Heart right ventricle (tissue), 16 donors: ENCODE results near the gene MOBP. TPM values are rescaled to one million over a fixed set of nuclear protein-coding genes. Genes with fewer than 3 reads are reported as not detected.

Source experiments
- ATAC-seq, 8 donors: fragments of 200-7000 bp; cut with Tn5 transposase; one replicate each; pipeline ENCODE4 v1.9.1; 2020; ENCODE audit warnings: mild to moderate bottlenecking in 8 of 8, moderate library complexity in 8 of 8, moderate number of reproducible peaks in 1 of 8
- DNase-seq, 2 donors: peaks; one replicate each; pipeline ENCODE4 v3.0.0-alpha.2; 2020
- H3K27ac ChIP-seq, 10 donors: fragments of 200-600 bp; sonication (generic) in 2 of 10; one replicate each; pipeline versions ENCODE4 v1.5.0 to v1.8.0; 2020 to 2022; ENCODE audit warnings: mild to moderate bottlenecking in 3 of 10
- H3K27me3 ChIP-seq, 7 donors: fragments of 200-600 bp; one replicate each; pipeline ENCODE4 v1.8.0; 2021 to 2022; ENCODE audit warnings: mild to moderate bottlenecking in 2 of 7
- H3K36me3 ChIP-seq, 9 donors: fragments of 200-600 bp; sonication (generic) in 1 of 9; one replicate each; pipeline versions ENCODE4 v1.5.0 to v1.8.0; 2020 to 2022; ENCODE audit warnings: mild to moderate bottlenecking in 2 of 9
- H3K4me1 ChIP-seq, 9 donors: fragments of 200-600 bp; sonication (generic) in 1 of 9; one replicate each; pipeline versions ENCODE4 v1.5.0 to v1.8.0; 2020 to 2022; ENCODE audit warnings: mild to moderate bottlenecking in 4 of 9
- H3K4me3 ChIP-seq, 10 donors: fragments of 200-600 bp; sonication (generic) in 2 of 10; one replicate each; pipeline versions ENCODE4 v1.5.0 to v1.8.0; 2020 to 2022; ENCODE audit warnings: mild to moderate bottlenecking in 7 of 10, moderate library complexity in 2 of 10
- H3K9me3 ChIP-seq, 11 donors: fragments of 200-600 bp in 10 of 11; sonication (generic) in 2 of 11; one replicate each; pipeline versions ENCODE4 v1.5.0 to v1.8.0; 2013 to 2022; ENCODE audit warnings: mild to moderate bottlenecking in 2 of 11, control low read depth in 1 of 11, moderate library complexity in 1 of 11
- WGBS, 2 donors: extraction: QIAGEN DNeasy Blood & Tissue Kit; methylation state at CpG; one replicate each; pipeline ENCODE4 v1.1.7; 2013; ENCODE audit warnings: inconsistent platforms in 1 of 2; 5-methylcytosine and 5-hydroxymethylcytosine counted together
- intact Hi-C, 10 donors: fragments of 100-400 bp; cut with DNase I; formaldehyde crosslinking; loops; one replicate each; pipeline versions ENCODE4 v1.11.1 to v1.14.2; 2022
- polyA plus RNA-seq, 2 donors: library from polyadenylated mRNA; stranded (reverse); fragments of 200-250 nt; gene quantifications; one replicate each; pipeline ENCODE4 v1.2.3, GENCODE V29; 2013
- total RNA-seq, 10 donors: library from RNA; stranded (reverse); fragmentation: NEBNext Ultra II Directional in 3 of 10; extraction: Animal tissue kit (Norgen Biotek cat#: 25700) in 3 of 10; gene quantifications; one replicate each; pipeline versions ENCODE4 v1.2.1 to v1.2.4, GENCODE V29; 2021 to 2023
- TF ChIP-seq, protein P1 (sequence below), 9 donors: fragments of 200-600 bp; sonication (generic) in 2 of 9; IDR thresholded peaks; one replicate each; pipeline versions ENCODE4 v1.5.0 to v1.8.0; 2021 to 2022; ENCODE audit warnings: antibody characterized with exemption in 9 of 9, mild to moderate bottlenecking in 5 of 9, moderate library complexity in 1 of 9
- donor health status: Arrhythmogenic right ventricular cardiomyopathy.
- donor health status: ischemic (EF 13 %, LVEDD 7.1; RV severe dilation, severe dysfunction).
- donor health status: healthy with polysubstance abuse.
- donor health status: DM: no; HTN: yes; CAD: no.
- donor health status: DM: no; HTN: no; CAD: no.
- donor health status: ischemic (EF 25% LVEDD 6.9; RV normal size, moderate dysfunction).
- donor health status: ischemic (EF 25% LVEDD 5.7; RV mildly dilated, moderate dysfunction).
- donor health status: healthy.
- donor health status: DM: yes; HTN: yes; CAD: no.
- donor health status: Ischemic cardiomyopathy.
- donor health status: ischemic (EF 35%, LVEDD 5.7; RV mildly dilated, moderate dysfunction).
- donor health status: nonischemic (EF 11% LVEDD 7.7; RV severe dilation, severe dysfunction).
- donor health status: DM: yes; HTN: yes; CAD: no.
- donor health status: PGD.
- donor health status: ischemic (EF 29% LVEDD 5.4; RV normal size, mild dysfunction).
- donor health status: nonischemic (EF 23%, LVEDD 6.1; RV moderate dilation, normal function).

The MOBP gene
- total and polyA plus RNA-seq, 12 donors: 0.01 to 0.59 (median 0.11) TPM; not detected in 7

DNA sequence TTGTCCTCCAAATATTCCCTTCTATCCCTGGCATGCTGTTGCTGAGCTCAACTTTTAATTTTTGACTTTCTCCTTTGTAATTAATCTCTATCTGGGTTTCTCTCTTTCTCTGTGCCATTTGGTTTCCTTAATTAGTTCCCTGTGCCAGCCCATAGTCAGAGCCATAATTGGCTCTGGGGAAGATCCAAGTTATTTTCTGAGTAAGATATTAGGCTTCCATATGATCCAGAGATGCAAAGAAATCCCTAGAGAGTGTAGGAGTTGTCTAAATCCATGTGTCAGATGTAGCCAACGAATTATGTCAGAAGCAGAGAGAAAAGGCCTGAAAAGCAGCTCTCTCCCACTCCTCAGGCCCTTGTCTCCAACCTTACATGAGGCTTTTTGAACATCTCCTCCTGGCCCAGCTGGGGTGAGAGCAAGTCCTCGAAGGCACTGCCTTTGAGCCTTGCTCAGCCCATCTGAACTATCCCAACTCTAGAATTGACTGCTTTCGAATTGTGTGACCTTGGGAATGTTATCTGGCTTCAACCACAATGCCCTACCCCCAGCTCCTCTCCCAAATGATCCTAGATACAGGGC lies 46.4 kb downstream of the MOBP start:
- H3K36me3 ChIP-seq: no peaks in the 10 kb centered on the region
- 64 to 65% methylated on average over 3 of the region's 3 CpGs for WGBS, 2 donors
- no peak overlapping the region for H3K27ac ChIP-seq
- DNase-seq (no peak), ATAC-seq (no peak)
- H3K4me3 ChIP-seq: no peak overlapping the region
- TF ChIP-seq, protein P1, sequence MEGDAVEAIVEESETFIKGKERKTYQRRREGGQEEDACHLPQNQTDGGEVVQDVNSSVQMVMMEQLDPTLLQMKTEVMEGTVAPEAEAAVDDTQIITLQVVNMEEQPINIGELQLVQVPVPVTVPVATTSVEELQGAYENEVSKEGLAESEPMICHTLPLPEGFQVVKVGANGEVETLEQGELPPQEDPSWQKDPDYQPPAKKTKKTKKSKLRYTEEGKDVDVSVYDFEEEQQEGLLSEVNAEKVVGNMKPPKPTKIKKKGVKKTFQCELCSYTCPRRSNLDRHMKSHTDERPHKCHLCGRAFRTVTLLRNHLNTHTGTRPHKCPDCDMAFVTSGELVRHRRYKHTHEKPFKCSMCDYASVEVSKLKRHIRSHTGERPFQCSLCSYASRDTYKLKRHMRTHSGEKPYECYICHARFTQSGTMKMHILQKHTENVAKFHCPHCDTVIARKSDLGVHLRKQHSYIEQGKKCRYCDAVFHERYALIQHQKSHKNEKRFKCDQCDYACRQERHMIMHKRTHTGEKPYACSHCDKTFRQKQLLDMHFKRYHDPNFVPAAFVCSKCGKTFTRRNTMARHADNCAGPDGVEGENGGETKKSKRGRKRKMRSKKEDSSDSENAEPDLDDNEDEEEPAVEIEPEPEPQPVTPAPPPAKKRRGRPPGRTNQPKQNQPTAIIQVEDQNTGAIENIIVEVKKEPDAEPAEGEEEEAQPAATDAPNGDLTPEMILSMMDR (IDR thresholded peaks at IDR 0.05): no peak
- H3K4me1 ChIP-seq: no peaks in the 10 kb centered on the region
- peaks cover 0 to 9% (median 0%) of the 10 kb centered on the region in 11 donors for H3K9me3 ChIP-seq
- peaks cover 0 to 7% (median 0%) of the 10 kb centered on the region in 7 donors for H3K27me3 ChIP-seq
- intact Hi-C loops: no loop called here

DNA sequence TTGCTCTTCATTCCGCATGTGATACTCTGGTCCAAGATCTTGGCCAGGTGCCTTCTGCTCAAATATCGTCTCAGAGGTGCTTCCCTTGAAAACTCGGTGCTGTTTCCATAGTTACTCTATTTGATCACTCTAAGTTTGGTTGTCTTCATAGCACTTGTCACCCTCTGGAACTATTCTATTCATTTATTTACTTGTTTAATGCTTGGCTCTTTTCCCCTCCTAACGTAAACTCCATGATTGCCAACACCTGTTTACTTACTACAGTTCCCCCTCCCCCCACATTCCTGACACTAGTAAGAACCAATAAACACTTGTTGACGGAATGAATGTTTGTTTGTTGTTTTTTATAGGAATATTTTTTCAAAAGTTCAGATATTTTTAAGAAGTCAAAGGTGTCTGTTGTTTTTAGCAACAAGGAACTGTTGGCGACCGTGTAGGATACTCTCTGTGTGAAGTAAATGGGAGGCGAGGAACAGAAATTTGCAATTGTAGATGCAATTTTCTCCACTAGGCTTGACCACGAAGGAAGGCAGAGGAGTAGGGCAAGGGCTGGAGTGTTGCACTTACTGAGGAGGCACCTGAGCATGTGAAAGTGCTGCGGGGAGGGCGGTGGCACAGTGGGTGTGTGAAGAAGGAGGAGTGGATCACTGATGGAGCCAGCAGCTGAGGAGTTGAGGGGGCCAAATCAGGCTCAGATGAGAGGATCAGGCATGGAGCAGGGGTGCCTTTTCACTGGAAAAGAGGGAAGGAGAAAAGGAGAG lies 48.4 kb downstream of the MOBP start:
- TF ChIP-seq, protein P1 (IDR thresholded peaks at IDR 0.05): no peak
- H3K27ac ChIP-seq: no peak overlapping the region
- no peaks in the 10 kb centered on the region for H3K4me1 ChIP-seq
- 68 to 73% methylated on average over 11 of the region's 11 CpGs for WGBS, 2 donors
- no peak for DNase-seq
- no peak for ATAC-seq
- H3K4me3 ChIP-seq: no peak overlapping the region
- intact Hi-C loops: no loop called here
- no peaks in the 10 kb centered on the region for H3K36me3 ChIP-seq
- H3K27me3 ChIP-seq: peaks cover 0 to 10% (median 0%) of the 10 kb centered on the region in 7 donors
- H3K9me3 ChIP-seq: no peaks in the 10 kb centered on the region

DNA sequence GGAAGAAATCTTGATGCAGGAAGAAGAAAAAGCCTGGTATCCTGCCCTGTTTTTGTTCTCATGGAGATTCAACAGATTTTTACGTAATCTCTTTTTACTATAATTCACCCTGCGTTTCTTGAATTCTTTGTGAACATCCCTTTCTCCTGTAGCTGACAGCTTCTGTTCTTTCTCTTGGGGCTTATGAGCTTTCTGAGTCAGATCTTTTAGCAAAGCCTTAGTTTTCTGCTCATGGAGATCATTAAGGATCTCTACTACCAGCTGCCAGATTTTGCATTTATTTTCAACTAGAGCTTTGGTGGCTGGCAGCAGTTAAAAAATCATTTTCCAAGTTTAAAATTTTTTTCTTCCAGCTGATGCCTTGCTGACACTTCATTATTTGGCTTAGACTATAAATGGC lies 51.6 kb downstream of the MOBP start:
- no peaks in the 10 kb centered on the region for H3K36me3 ChIP-seq
- peaks cover 0 to 19% (median 6%) of the 10 kb centered on the region in 7 donors for H3K27me3 ChIP-seq
- H3K4me3 ChIP-seq: no peak overlapping the region
- peaks cover 0 to 12% (median 3%) of the 10 kb centered on the region in 11 donors for H3K9me3 ChIP-seq
- no peaks in the 10 kb centered on the region for H3K4me1 ChIP-seq
- WGBS, 2 donors: 67 to 72% methylated on average over 2 of the region's 2 CpGs
- TF ChIP-seq, protein P1 (IDR thresholded peaks at IDR 0.05): no peak
- DNase-seq (no peak), ATAC-seq (no peak)
- no peak overlapping the region for H3K27ac ChIP-seq
- intact Hi-C loops: no loop called here

DNA sequence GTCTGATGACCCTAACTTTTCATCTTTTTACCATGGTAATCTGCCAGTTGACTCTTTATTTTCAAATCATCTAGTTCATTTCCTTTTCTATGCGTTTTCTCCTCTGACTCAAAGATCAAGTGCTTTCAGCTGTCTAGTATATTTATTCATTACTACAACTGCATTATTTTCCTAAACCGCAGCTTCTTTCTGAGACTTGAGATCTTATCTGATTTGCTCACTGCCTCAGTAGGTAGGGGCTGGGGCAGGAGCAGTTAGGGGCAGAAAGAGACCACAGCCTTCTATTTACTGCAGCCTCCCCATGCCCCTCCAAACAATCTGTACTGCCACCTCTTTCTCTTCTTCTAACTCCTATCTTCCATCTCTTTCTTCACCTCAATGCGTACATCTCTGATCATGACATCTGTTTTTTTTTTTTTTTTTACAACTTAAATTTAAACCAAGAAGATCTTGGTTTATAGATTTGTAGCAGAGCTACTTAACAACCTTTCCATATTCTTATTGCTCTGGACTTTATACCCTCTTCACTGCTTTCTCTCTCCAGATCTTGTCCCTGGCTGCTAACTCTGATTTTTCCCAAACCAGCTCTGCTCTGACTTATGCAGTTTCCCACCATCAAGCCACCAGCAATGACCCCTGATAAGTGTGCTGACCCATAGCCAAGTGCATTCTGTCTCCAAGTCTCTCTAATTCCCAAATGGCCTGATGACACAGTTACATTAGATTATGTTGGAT lies 52.2 kb downstream of the MOBP start:
- intact Hi-C loops: no loop called here
- Histone ChIP-seq H3K9me3 (peaks cover 0 to 16% (median 4%) of the 10 kb centered on the region in 11 donors), H3K27ac (no peak overlapping the region), H3K4me3 (no peak overlapping the region), H3K4me1 (no peaks in the 10 kb centered on the region), H3K27me3 (peaks cover 0 to 19% (median 6%) of the 10 kb centered on the region in 7 donors), H3K36me3 (no peaks in the 10 kb centered on the region)
- ATAC-seq: no peak
- 67 to 72% methylated on average over 3 of the region's 3 CpGs for WGBS, 2 donors
- DNase-seq: no peak
- TF ChIP-seq, protein P1 (IDR thresholded peaks at IDR 0.05): no peak
